Raji (cell line): ENCODE results near the gene CLDN9.

Source experiments
- POLR2A ChIP-seq: IDR thresholded peaks from 2 replicates; pipeline ENCODE4 v1.6.1; 2011; ENCODE audit warnings: low read depth, low read length, control low read depth; ENCODE audit not compliant: insufficient read depth

CLDN9 gene

GRCh38 chr16:3017794-3018506 lies 5.2 kb downstream of the CLDN9 start, which contains the start of gene CLDN6:
TSS of gene CLDN6 (minus strand) at chr16:3018183. CDS start at chr16:3016021, 2,162 bp downstream.
- TF ChIP-seq POLR2A: no peak

- no peak for TF ChIP-seq POLR2A
These were observed 7.0 kb downstream of the CLDN9 start for GRCh38 chr16:3019594-3020246.

GRCh38 chr16:3020247-3020603 lies 7.5 kb downstream of the CLDN9 start, which contains the start of gene TNFRSF12A:
TSS of gene TNFRSF12A (plus strand) at chr16:3020368. CDS start at chr16:3020398, 30 bp downstream.
- TF ChIP-seq POLR2A: peak; percentile 83

GRCh38 chr16:3020604-3021448 lies 8.1 kb downstream of the CLDN9 start:
- no peak for TF ChIP-seq POLR2A

- no peak for TF ChIP-seq POLR2A
These were observed 8.9 kb downstream of the CLDN9 start for GRCh38 chr16:3021449-3022207.

GRCh38 chr16:3022208-3022683 lies 9.5 kb downstream of the CLDN9 start:
- 0 out of 2 replicates have a peak, but pooled peaks have one; percentile 15 for TF ChIP-seq POLR2A

- TF ChIP-seq POLR2A: no peak
These were observed 10.1 kb downstream of the CLDN9 start for GRCh38 chr16:3022684-3023414.

- no peak for TF ChIP-seq POLR2A
These were observed 10.6 kb downstream of the CLDN9 start for GRCh38 chr16:3023415-3023668.

- TF ChIP-seq POLR2A: peak; percentile 92
These were observed 11.2 kb downstream of the CLDN9 start, which contains the start of the genes HCFC1R1 and THOC6 for GRCh38 chr16:3023669-3024478. TSS of gene HCFC1R1 (minus strand) at chr16:3023942. CDS start at chr16:3023941, 1 bp downstream. TSS of gene THOC6 (plus strand) at chr16:3024035. CDS start at chr16:3024327, 292 bp downstream.

GRCh38 chr16:3025032-3026002 lies 12.6 kb downstream of the CLDN9 start:
- TF ChIP-seq POLR2A: no peak

GRCh38 chr16:3026003-3026378 lies 13.3 kb downstream of the CLDN9 start:
- no peak for TF ChIP-seq POLR2A
